Stimulated activated CD4-positive, alpha-beta T cell treated with anti-CD3 and anti-CD28 coated beads, Interleukin-1b, Interleukin-23, amount 100 ng/mL, for 1 hour (primary cell): ENCODE measurements around the gene TYW3.

ENCODE experiments used
- DNase-seq, 2 donors: peaks; one replicate each; pipeline ENCODE4 v3.0.0-alpha.2; 2020; ENCODE audit warnings: low read depth in 2 of 2

The TYW3 gene

GRCh38 chr1:74732960-74733603 is at the start of gene TYW3, which contains the start of gene CRYZ:
TYW3 (plus strand) TSS chr1:74733152; CDS start chr1:74733245, 93 bp downstream.
CRYZ (minus strand) TSS chr1:74733050; CDS start chr1:74724821, 8,229 bp downstream.
- peak; percentile 54 to 59 for DNase-seq

DNA sequence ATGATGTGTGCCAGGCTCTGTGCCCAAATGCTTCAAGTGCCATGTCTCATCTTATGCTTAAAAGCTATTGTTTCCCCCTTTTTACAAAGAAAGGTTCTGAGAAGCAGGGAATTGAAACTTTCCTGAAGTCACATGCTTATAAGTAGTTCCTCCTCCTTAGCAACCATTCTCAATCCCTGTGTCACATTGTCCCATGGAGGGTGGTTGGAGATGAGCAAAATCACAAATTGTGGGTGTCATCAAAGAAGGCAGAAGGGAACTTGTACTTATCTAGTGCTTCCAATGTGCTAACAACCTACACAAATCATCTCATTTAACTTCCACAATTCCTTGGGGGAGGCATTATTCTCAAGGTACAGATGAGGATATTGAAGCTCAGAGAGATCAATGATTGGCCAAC is 49.3 kb upstream of the TYW3 start:
- DNase-seq: no peak

- no peak for DNase-seq
Measured at GRCh38 chr1:74684301-74684700, 48.7 kb upstream of the TYW3 start.

DNA sequence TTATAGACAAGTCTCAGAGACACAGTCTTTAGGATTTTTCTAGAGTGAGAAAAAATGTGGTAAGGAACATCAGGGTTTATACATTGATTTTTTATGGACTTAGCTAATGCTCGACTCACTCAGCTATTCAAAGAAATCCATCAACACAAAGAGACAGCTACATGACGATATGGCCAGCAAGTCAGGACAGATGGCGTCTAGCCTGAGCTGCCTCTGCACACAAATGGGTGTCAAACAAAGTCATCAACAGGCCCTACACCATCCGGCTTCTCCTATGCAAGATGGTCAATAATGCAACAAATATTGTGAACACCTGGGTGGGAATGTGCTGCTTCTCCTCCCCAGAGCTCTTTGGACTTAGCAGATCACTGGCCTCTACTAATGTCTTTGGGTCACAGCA is 46.0 kb upstream of the TYW3 start:
- DNase-seq: no peak

DNA sequence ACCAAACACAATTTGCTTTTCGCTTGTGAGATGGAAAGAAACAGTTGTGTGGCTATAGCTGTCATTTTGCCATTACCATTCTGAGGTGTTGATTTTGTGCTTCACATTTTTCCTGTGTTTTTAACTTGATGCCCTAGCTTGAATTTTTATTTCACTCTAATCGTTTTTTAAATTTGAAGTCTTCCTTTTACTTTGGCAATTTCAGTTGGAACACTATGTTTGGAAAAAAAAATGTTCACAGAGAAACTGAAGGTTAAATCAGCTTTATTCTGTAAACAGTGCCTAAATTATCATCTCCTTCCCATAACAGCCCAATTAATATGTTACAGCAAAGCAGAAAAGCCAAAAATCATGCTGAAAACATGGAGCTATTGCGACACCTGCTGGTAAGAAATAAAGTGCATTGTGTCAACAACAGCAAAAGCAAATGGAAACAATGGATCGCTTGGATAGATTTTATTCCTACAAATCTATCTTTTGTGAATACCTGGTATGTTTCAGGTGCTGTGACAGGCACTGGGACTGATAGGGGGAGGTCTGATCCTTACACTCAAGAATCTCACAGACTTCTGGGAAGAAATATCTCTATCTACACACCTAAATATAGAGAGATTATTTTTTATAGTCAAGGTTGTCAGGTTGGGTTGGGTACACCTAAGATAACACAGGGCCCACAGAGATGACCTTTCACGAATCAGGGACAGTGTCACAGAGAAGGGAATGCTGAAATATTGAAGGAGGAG is 43.2 kb upstream of the TYW3 start:
- no peak for DNase-seq

GRCh38 chr1:74690364-74690696 is 42.6 kb upstream of the TYW3 start:
- DNase-seq: no peak

DNA sequence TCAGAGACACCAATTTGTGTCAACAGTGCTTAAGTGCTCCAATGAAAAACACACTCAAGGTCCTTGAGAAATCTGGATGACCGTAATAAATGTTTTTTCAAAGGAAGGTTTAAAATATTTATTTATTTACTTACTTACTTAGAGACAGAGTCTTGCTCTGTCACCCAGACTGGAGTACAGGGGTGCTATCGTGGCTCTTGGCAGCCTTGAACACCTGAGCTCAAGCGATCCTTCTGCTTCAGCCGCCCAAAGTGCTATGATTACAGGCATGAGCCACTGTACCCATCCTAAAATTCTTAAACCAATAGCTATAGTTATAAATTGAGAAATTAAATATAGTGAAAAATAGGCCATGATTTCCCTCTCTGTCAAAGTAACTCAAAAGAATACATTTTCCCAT is 42.0 kb upstream of the TYW3 start:
- DNase-seq: no peak

DNA sequence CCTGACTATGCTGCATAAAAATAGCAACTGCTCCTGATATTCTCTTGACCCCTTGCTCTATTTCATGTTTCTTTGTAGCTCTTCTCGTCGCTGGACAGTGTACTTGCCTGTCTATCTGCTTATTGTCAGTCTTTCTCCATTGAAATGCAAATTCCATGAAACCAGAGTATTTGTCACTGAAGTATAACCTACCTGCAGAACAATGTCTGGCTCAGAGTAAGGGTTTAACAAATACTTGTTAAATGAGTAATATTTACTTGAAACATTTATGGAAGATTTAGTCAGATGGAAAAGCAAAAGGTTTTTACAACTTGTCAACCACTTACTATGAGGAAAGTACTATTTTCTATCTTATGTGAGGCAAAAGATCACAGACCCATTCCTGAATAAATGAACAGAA is 39.5 kb upstream of the TYW3 start:
- DNase-seq: no peak

- DNase-seq: no peak
Measured at GRCh38 chr1:74697832-74698231, 35.1 kb upstream of the TYW3 start.

GRCh38 chr1:74699331-74699730 is 33.6 kb upstream of the TYW3 start:
- no peak for DNase-seq

- DNase-seq: no peak
Measured at GRCh38 chr1:74703386-74704182, 29.4 kb upstream of the TYW3 start.

GRCh38 chr1:74712881-74713280 is 20.1 kb upstream of the TYW3 start:
- no peak for DNase-seq

- DNase-seq: no peak
Measured at GRCh38 chr1:74713849-74714248, 19.1 kb upstream of the TYW3 start.

- no peak for DNase-seq
Measured at GRCh38 chr1:74714429-74715235, 18.3 kb upstream of the TYW3 start.

DNA sequence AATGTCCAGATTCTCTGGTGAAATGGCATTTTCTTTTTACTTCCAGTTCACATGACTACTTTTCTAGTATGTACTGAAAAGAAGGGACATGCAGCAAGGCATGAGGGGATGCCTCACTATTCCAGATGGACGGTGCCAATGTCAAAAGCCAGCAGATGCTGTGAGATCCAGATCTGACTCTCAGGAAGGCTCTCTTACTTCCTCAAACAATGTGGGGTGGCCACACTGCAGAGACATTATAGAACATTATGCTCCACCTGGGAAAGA is 17.8 kb upstream of the TYW3 start:
- DNase-seq: no peak

GRCh38 chr1:74715806-74716205 is 17.1 kb upstream of the TYW3 start:
- no peak for DNase-seq

DNA sequence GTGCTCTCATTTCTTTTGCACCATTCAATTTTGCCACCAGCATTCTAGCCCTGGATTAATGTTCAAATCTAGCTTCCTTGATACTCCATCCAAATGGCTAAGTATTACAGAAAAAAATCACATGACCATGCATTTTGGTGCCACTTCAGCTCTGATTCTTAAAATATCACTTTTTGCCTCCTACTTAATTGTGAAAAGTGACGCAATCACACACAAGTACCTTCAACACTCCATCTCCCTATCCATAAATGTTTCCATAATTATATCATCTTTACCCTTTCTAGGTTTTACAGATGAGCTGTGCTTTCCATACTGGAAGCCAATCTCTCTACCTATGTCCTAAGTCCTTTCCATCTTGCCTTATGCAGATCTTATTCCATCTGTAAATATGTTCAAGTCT is 16.1 kb upstream of the TYW3 start:
- no peak for DNase-seq

DNA sequence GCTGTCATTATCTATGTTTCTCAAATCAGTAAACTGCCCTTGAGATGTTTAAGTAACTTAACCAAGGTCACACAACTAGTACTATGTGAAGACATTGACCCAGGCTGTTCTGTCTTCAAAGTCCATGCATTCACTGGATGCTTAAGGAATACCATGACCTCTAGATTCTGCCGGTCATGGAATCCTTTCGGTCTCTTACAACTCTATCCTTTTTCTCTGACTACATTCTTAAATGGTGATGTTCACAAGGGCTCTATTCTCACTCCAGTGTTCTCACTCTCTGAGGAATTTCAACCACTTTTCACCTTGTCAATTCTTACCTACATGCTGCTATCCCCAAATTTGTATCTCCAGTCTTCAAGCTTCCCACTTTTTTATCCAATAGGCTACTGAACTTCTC is 15.3 kb upstream of the TYW3 start:
- DNase-seq: no peak

DNA sequence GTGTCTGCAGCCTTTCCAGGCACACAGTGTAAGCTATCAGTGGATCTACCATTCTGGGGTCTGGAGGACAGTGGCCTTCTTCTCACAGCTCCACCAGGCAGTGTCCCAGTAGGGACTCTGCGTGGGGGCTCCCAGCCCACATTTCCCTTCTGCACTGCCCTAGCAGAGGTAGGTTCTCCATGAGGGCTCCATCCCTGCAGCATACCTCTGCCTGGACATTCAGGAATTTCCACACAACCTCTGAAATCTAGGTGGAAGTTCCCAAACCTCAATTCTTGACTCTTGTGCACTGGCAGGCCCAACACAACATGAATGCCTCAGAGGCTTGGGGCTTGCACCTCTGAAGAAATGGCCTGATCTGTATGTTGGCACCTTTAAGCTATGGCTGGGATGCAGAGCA is 6.9 kb upstream of the TYW3 start:
- DNase-seq: no peak

- no peak for DNase-seq
Measured at GRCh38 chr1:74728736-74729135, 4.2 kb upstream of the TYW3 start.

GRCh38 chr1:74729741-74730478 is 3.0 kb upstream of the TYW3 start:
- DNase-seq: no peak
